Endothelial cell of hepatic sinusoid (primary cell): Measurements from ENCODE around the gene NECAB2.
"Not testable (repeated sequence)": the region's sequence is repeated elsewhere in the genome, so short reads cannot be mapped to it uniquely, and the experiment has no call there.

ENCODE experiments used
- in situ Hi-C: cut with HindIII; loops from 2 replicates; pipeline ENCODE4 v1.10.0; 2017; ENCODE audit warnings: low sequenced_read_pairs

NECAB2 gene

DNA sequence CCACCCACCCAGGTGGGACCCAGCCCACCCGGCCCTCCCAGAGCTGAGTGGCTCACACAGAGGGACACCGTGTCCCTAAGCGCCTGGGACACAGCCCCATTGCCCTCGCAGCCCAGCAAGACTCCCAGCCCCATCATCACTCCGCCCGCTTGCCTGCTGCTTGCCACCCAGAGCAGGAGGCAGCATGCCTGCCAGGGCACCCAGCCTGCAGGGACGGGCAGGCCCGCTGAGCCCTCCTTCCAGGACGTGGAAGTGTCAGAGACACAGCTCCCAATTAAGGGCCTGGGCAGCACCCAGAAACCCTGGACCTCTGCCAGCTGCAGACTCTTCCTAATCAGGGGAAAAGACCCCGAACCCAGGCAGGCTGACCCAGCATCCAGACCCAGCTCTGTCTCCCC lies 32.2 kb upstream of the NECAB2 start:
- in situ Hi-C loops, result no loop called here

DNA sequence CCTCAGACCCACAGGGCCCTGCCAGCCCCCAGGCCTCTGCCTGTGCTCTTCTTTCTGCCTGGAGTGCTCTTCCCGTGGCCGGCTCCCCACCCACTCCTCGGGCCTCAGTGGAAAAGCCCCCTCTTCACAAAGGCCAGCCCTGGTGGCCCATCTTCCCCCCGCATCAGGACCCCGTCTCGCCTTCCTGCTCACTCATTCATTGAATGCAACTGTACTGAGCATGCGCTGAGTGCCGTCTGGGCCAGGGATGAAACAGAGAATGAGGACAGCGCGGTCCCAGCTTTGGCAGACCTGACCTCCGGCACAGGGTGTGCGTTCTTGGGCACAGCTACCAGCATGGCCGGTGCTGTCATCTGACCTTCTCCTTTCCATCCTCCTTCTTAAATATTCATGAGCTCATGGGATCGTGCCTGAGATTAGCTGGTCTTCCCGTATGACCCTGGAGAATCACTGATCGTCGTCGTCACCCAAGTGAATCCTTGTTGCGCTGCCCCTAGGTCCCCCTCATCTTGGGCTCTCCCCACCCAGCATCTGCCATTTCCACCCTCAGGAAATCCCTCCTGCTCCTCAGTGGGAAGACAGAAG lies 31.4 kb upstream of the NECAB2 start:
- in situ Hi-C loops, result no loop called here

DNA sequence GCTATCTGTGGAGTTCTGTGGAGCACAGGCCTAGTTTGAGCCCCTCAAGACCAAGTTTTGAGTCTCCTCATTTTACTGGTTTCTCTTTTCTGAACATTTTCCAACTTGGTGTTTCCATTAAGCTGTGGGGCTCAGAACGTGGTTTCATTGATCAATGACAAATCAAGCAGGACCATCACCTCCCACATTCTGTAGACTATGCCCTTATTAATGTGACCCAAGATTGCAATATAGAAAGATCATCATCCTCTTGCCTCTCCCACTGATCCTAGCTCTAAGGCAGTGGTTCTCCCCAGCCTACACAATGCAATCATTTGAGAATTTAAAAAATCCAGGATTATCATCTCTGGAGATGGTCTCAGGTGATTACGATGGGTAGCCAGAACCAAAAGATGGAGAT lies 30.8 kb upstream of the NECAB2 start:
- in situ Hi-C loops, result no loop called here

- in situ Hi-C loops, result no loop called here
Measured at GRCh38 chr16:83937922-83938885, 29.8 kb upstream of the NECAB2 start.

DNA sequence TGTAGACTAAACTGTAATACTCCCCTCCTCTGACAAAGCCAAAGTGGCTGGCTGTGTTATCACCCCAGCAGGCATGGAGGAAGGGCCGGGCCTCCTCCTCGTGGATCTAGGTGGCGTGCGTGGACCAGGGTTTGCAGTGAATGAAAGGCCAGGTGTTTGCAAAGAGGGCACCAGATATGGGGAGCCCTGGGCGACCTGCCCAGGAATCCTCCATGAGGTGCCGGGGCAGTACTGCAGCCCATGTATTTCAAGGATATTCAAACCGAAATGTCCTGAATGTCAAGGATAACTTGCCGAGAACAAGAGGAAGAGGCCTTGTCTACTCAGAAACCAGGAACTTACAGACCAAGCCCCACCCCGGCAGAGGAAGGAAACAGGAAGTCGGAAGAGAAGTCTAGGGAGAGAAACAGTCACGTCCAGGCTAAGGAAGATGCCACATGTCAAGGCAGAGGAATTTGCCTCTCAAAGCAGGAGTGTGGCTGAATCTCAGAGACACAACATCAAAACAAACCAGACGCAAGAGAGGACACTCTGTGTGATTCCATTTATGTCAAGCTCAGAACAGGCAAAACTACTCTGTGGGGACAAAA lies 28.7 kb upstream of the NECAB2 start:
- in situ Hi-C loops, result no loop called here

DNA sequence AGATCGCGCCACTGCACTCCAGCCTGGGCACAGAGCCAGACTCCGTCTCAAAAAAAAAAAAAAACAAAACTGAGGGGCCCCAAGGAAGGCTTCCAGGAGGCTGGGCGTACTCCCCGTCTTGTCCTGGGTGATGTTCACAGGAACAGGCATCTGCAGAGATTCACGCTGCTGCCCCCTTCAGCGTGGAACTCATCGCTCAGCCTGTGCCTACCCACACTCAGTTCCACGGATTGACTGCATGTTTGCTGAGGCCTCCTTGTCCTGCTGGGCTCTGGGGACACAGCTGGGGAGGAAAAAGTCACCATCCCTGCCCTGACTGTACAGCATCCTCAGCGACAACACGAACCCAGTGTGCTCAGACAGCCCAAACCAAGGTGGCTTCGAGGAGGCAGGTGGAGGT lies 27.9 kb upstream of the NECAB2 start:
- in situ Hi-C loops, result no loop called here

GRCh38 chr16:83940630-83941378 lies 27.2 kb upstream of the NECAB2 start:
- in situ Hi-C loops, result no loop called here

DNA sequence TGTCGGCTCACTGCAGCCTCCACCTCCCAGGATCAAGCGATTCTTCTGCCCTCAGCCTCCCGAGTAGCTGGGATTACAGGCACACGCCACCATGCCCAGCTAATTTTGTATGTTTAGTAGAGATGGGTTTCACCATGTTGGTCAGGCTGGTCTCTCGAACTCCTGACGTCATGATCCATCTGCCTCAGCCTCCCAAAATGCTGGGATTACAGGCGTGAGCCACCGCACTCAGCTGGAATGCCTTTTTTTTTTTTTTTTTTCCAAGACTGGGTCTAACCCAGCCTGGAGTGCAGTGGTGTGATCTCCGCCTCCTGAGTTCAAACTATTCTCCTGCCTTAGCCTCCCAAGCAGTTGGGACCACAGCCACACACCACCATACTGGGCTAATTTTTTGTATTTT lies 26.5 kb upstream of the NECAB2 start:
- in situ Hi-C loops, result not testable (repeated sequence)

DNA sequence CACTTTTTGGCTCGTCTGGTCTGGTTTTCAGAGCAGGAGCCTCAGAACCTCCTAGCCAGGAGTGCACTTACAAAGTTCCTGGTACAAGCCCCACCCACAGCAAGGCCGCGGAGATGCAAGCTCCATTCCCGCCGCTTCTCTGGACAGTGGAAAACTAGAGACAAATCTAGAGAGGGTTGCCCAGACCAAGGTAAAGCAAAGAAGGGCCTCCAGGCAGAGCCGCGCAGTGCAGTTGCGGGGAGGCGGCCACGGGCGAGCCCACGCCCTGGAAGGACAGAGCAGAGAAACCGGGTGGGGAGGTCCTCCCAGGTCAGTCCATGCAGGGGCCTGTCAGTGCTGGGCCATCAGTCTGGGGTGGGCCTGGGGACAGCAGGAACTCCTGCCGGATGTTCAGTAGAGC lies 26.0 kb upstream of the NECAB2 start:
- in situ Hi-C loops, result no loop called here

DNA sequence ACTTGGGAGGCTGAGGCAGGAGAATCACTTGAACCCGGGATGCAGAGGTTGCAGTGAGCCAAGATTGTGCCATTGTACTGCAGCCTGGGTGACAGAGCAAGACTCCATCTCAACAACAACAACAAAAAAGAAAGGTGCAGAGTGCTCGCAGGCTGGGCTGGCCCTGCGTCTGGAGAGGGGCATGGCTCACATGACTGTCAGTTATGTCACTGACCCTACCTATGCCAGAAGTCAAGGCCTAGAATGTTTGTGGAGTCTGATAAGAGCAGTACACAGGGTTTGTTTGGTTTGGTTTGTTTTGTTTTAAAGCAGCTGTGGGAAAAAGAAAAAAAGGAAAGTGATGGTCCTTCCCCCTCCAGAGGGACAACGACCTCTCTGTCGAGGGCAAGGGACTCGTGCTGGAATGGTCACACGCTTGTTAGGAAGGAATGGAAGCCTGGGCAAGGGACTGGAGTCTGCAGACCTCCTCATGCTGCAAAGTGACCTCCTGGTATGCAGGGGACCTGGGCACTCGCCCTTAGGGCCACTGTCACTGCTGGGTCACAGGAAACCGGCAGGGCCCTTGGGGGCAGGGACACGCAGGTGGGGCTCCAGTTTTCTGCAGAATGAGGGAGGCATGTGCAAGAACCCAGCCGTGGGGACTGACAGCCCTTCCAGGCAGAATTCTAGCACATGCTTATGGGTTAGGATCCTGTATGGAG lies 25.1 kb upstream of the NECAB2 start:
- in situ Hi-C loops, result no loop called here

GRCh38 chr16:83943516-83944050 lies 24.5 kb upstream of the NECAB2 start:
- in situ Hi-C loops, result no loop called here

GRCh38 chr16:83945587-83945986 lies 22.5 kb upstream of the NECAB2 start:
- in situ Hi-C loops, result no loop called here

DNA sequence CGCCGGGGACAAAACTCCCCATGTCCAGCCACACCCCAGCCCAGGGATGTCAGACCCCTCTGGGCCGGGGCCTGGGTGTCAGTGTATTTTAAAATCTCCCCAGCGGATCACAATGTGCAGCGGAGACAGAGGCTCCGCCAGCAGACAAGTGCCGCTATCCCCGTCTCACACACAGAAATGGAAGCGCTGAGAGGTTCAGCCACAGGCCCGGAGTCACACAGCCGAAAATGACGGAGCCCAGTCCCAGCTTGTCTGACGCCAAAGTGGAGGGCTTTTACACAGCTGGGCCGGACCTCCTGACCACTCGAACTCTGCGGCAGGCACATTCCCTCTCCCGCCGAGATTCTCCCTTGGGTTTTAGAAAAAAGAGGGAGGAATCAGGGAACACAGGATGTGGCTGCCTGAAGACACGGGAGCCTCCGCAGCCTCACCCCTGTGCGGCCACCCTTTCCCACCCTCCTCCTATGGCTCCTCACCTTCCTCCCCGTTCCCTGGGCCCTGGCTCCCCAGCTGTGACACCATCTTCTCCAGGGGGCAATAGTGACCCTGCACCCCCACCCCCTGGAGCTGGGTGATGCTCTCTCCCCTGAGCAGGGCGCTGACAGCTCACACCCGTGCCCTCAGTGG lies 21.8 kb upstream of the NECAB2 start:
- in situ Hi-C loops, result no loop called here

DNA sequence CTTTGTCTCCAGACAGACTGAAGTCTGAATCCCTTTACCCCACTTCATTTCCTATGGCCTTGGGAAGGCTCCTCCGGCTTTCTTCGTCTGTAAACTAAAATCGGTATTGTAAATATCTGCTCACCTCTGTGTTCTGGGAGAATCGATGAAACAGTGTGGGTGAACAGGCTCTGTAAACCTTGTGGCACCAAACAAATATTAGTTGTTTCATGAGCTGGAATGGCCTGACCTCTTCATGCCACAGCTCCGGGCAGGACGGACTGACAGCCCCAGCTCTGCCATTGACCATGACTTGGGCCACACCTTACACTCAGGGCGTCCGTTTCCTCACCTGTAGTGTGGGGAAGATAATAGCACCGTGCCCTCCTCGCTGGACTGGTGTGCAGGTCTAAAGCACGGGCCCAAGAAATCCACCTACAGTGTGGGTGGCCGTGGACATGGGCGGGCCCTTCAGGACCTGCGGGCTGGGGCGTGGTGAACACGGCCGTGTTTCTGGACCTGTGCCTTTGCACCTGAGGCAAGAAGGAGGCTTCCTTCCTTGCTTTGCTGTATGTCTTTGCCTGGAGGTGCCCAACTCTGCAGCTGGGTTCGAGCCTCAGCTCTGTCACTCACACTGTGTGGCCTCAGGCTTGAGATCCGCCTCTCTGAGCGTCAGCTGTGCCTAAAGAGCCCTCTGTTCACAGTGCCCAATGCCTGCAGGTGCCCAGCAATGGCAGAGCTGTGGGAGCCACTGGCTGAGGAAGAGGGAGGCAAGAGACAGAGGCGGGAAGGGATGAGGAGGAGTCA lies 21.1 kb upstream of the NECAB2 start:
- in situ Hi-C loops, result no loop called here

GRCh38 chr16:83947642-83948234 lies 20.3 kb upstream of the NECAB2 start:
- in situ Hi-C loops, result no loop called here

DNA sequence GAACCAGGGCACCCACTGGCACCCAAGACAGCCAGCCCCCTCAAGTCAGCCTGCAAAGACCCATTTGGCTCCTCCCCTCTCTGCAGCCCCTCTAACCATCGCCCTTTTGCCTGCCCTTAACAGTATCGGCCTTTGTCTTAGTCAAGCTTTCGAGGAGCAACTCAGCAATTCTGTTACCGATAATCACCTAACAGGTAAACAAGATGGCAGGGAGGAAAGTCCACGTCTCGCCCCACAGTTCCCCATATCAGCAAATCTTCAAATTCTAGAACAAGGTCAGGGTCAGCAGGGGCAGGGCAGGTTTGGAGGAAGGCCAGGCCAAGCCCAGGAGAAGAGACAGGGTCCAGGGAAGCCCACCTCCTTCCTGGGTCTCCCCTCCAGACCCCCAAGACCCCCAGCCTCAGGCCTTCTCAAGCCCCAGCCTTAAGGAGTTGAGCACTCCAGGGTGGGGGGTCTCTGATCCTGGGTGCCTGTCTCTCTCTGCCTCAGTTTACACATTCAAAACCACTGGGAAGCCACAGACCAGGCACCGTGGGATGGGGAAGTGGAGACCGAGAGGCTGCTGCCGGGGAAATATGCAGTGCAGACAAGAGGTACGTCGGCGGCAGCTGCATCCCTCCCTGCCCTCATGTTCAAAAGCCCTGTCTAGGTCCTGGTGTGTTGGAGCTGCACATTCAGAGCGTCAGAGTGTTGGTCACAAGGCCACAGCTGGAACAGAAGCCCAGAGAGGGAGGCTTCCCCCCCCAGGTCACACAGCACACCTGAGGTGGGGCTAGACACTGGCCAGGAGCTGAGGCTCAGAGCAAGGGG lies 18.9 kb upstream of the NECAB2 start:
- in situ Hi-C loops, result no loop called here

DNA sequence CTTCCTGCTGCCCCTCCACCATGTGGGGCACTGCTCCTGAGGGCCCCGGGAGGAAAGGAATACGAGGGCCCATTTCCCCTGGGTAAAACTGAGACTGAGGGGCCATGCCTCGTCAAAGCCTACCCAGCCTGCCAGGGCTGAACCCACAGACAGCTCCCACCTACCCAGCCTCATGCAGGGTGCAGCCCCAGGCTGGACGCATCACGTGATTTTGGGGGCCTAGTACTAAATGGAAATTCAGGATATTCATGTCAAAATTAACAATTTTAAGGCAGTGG lies 18.4 kb upstream of the NECAB2 start:
- in situ Hi-C loops, result no loop called here

DNA sequence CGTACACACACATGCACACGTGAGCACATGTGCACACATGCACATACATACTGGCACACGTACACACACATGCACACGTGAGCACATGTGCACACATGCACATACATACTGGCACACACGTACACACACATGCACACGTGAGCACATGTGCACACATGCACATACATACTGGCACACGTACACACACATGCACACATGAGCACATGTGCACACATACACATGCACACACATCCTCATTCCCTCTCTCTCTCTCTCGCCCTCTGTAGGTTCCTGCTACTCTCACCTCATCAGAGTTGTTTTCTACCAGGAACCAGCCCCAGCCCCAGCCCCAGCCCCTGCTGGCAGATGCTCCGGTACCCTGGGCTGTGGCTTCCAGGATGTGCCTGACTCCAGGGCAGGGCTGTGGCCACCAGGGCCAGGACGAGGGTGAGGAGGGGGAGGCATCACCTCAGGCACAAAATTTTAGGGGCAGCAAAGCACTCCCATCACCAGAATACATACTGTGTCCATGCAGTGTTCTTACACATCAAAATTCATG lies 17.1 kb upstream of the NECAB2 start:
- in situ Hi-C loops, result not testable (repeated sequence)
